ENCODE measurements around the gene RAB10.

DNA sequence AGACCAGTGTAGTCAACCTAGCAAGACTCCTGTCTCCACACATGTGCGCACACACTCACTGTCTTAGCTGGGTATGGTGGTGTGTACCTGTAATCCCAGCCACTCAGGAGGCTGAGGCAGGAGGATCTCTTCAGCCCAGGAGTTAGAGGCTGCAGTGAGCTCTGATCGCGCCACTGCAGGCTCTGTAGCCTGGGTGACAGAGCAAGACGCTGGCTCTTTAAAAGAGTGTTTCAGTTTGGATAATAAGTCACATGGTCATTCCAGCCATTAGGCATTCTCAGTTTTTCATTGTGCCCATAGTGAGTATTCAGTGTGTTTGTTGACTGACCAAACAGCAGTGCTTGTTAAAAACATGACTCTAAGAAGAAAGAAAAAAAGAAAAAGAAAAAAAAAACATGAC, 31.0 kb downstream of the RAB10 start:
- TF ChIP-seq, protein P1, sequence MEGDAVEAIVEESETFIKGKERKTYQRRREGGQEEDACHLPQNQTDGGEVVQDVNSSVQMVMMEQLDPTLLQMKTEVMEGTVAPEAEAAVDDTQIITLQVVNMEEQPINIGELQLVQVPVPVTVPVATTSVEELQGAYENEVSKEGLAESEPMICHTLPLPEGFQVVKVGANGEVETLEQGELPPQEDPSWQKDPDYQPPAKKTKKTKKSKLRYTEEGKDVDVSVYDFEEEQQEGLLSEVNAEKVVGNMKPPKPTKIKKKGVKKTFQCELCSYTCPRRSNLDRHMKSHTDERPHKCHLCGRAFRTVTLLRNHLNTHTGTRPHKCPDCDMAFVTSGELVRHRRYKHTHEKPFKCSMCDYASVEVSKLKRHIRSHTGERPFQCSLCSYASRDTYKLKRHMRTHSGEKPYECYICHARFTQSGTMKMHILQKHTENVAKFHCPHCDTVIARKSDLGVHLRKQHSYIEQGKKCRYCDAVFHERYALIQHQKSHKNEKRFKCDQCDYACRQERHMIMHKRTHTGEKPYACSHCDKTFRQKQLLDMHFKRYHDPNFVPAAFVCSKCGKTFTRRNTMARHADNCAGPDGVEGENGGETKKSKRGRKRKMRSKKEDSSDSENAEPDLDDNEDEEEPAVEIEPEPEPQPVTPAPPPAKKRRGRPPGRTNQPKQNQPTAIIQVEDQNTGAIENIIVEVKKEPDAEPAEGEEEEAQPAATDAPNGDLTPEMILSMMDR (IDR thresholded peaks at IDR 0.05) = no peak
- TF ChIP-seq POLR2A (IDR thresholded peaks at IDR 0.05) = no peak
